ENCODE data around the gene HOXB1.
A peak's percentile ranks its signal among the peaks of the same experiment; 100 is the strongest.
"Not testable (repeated sequence)": the region's sequence is repeated elsewhere in the genome, so short reads cannot be mapped to it uniquely, and the experiment has no call there.

Gene HOXB1

DNA sequence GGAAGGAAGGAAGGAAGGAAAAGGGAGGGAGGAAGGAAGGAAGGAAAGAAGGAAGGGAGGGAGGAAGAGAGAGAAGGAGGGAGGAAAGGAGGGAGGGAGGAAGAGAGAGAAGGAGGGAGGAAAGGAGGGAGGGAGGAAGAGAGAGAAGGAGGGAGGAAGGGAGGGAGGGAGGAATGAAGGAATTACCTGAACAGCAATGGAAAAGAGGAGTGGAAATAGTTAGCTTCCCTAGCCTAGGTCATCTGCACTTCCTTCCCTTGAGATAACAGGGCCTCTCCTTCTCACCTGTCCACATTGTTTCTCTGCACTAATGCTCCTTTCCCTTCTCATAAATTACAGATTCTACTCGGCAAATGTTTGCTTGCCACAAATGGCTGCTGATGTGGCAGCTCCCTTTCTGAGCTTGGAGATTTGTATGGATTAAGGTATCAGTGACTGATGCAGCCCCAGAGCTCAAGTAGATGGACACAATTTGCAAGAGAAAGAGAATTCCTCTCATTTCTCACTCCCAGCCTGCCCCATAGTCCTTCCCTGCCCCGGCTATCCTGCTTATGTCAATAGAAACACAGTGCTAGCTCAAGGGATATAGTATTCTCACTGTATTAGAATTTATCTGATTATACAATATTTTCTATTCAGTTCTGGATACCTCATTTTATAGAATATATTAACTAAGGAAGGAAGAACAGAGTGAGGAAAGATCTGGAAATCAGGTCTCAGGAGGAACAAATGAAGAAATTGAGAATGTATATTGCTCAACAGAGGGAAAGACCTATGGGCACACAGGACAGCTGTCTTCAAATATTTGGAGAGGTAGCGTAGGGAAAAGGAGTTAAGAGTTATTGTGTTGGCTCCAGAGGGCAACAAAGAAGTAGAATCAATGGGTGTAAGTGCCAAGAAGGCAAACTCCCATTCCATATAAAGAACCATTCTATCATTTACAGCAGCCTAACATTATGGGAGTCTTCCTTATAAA, 14.6 kb downstream of the HOXB1 start:
- no peak for DNase-seq

DNA sequence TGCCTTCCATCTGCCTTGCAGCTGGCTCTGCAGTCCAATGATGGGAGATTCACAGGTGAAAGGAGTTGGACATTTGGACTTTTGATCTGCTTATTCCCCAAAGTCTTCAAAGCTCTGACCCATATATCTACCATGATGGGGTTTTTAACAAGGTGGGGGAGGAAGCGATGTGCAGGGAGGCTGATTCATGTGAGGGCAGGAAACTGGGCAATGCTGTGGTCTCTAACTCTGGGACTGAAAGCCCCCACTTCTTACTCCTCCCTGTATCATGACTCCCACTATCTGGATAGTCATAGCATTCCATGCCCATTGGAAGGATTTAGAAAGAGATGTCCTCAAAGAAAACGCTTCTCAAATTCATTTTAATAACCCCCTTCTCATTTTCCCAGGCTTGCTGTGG, 16.3 kb downstream of the HOXB1 start:
- DNase-seq, result no peak

DNA sequence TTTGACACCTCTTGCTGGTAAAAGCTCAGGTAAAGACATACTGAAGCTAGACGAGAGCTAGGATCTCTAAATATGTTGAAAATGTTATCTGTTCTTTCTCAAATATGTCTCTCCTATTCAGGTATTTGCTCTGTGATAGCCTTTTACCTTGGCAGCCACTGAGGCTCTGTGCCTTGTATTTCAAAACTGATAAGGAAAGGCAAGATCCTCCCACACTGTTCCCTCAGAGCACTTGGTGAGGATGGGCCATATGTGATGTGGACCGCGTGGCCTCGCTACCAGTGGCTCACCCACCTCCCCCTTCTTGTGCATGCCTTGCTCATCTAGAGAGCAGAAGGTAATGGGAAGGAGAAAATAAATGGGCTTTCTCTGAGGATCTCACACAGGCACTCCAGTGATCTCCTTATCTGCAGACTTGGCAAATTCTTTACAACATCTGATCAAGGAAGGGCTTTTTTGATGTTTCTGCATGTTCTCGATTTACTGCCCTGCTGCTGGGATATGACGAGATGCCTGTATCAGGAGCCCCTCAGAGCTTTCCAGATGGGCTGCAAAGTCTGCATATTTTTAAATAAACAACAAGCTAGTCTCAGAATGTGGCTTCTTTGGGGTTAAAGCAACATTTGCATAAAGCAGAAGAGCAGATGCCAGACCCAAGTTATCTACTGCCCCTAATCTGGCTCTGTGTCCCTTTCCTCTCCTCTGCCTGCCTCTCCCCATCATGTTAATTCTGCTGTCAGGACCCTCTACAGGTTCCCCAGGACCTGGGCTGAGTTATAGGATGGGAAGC, 16.9 kb downstream of the HOXB1 start:
- no peak for DNase-seq

DNA sequence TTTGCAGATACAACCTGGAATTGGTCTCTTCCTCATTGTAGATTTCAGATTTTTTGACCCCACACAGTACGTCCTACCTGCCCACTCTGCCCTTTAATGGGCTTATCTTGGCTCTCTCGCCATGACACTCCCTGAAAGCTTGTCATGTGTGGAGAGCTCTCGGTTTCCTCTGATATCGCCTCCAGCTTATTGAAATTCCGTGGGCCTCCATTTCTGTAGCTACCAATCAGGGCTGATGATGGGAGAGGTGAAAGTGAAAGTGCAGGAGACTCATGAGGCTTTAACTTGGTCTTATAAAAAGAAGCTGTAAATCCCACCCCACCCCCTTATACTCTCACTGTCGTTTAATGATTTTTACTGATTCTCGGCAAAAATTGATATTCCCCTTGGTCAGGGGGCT, 17.7 kb downstream of the HOXB1 start:
- no peak for DNase-seq

DNA sequence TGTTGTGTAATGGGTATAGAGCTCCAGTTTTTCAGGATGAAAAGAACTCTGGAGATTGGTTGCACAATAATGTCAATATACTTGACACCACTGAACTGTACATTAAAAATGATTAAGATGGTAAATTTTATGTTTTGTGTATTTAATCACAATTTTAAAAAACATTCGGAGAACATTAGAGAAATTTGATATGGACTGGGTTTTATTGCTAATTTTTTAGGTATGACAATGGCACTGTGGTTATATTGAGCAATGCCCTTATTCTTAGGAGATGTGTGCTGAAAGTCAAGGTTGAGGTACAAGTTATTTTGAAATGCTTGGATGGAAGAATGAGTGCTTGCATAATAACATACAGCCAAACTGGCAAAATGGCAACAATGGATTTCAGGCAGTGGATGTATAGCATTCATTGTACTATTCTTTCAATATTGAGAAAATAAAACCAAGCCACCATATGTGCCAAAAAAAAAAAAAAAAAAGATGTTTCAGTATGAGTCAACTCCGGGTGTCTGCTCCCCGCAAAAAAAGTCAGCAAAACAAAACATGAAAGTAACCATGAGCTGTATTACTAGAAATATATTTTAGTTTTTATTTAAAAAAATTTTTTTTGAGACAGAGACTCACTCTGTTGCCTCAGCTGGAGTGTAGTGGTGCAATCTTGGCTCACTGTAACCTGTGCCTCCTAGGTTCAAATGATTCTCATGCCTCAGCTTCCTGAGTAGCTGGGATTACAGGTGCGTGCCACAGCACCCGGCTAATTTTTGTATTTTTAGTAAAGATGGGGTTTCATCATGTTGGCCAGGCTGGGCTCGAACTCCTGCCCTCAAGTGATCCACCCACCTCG, 19.8 kb downstream of the HOXB1 start:
- no peak for DNase-seq

DNA sequence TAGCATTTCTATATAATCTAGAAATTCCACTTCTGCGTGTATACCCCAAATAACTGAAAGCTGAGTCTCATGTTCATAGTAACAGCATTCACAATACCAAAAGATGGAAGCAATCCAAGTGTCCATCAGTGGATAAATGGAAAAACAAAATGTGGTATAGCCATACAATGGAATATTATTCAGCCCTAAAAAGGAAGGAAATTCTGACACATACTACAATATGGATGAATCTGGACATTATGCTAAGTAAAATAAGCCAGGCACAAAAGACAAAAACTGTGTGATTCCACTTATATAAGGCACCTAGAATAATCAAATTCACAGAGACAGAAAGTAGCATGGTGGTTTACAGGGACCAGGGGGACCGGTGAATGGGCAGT, 20.4 kb downstream of the HOXB1 start:
- DNase-seq, result no peak

DNA sequence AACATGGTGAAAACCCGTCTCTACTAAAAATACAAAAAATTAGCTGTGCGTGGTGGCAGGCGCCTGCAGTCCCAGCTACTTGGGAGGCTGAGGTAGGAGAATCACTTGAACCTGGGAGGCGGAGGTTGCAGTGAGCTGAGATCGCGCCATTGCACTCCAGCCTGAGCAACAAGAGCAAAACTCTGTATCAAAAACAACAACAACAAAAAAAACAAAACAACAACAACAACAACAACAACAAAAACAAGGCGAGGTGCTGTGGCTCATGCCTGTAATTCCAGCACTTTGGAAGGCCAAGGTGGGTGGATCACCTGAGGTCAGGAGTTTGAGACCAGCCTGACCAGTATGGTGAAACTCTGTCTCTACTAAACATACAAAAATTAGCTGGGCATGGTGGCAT, 21.1 kb downstream of the HOXB1 start:
- not testable (repeated sequence) for DNase-seq

DNA sequence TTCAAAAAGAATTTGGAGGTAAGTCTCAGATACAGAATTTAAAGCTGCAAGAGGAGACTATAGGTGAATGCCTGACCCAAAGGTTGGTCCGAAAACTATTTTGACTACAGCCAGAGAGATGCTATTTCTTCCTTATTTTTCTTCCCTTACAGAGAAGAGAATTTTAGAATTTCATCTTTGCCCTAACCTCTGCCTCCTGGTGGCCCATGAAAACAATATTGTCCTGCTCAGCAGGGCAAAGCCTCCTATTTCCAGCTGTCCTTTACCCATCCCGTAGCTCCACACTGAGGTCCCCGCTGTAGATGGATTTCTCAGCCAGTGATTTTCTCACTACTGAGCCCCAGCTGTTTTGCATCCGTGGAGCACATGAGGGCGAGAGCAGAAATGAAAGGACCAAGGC, 24.6 kb downstream of the HOXB1 start:
- DNase-seq, result no peak

DNA sequence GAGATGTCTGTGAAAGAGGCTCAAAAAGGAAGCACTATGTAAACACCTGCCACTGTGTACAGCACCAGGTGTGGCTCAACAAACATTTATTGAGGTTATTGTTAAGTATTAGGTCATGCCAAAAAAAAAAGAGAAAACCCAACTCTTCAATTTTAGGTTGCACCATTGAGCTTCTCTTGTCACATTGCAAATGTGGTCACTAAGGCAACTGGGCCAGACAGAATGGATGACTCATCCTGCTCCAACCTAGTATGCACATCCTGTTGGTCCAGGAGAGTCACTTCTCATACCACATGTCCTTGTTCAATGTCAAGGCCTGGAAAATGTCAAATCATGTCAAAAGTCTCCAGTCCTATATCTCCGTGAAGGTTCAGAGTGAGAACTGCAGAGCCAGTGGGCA, 25.0 kb downstream of the HOXB1 start:
- DNase-seq, result peak; percentile 38

DNA sequence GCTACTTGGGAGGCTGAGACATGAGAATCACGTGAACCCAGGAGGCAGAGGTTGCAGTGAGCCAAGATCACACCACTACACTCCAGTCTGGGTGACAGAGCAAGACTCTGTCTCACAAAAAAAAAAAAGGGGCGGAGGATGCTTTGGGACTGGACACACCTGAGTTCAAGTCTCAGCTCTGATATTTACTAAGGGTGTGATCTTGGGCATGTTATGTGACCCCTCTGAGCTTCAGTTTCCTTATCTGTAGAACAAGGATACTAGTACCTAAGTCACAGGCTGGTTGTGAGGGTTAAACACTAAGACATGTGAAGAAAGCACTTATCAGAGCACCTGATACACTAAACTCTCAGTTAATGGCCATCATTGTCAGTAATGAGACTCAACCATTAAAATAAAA, 25.9 kb downstream of the HOXB1 start:
- DNase-seq, result no peak

DNA sequence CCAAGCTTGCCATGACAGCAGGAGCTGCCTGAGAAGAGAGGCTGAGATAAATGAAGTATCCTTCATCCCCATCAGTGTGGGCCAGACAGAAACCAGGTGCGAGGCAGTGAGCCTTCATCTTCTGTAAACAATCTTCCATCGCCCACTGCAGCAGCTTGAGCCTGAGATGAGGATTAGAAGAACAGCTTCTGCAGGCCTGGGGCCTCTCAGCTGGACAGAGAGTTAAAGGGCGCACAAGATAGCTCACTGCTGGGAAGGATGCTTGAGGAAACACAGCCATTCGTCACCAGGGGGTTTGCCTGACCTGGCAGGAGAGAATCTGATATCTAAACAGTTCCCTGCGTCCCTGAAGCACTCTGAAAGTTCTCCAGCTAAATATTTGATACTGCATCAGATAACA, 27.1 kb downstream of the HOXB1 start:
- DNase-seq, result no peak

DNA sequence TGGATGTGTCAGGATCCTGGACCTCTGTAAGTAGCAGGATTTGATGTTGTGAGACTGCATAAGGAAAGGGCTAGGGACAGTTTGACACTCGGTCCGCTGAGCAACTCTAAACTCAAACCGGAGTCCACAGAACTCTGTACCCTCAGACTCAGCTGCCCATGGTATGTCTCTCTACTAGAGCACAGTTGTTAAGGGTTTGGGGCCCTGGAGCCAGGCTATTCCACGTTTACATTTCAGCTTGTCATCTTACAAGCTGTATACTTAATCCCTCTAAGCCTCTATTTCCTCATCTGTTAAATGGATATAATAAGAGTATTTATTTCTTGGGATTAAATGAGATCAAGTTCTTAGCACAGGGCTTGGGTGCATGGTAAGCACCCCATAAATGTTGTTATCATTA, 27.9 kb downstream of the HOXB1 start:
- DNase-seq, result no peak

DNA sequence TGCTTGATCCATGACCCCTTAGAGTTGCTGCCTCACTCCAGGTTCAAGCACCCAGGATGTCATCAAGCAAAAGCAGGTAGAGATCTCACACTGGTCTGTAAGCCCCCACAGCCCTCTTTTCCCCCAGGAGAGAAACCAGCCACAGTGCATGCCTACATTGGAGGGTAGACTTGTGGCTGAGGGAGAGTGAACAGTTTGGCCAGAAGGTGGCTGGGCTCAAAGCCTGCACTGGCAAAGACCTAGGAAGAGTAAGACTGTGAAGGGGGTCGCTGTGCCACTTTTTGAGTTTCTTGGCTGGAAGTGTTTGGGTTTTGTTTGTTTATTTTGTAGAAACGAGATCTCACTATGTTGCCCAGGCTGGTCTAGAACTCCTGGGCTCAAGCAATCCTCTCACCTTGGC, 28.5 kb downstream of the HOXB1 start:
- DNase-seq, result no peak

DNA sequence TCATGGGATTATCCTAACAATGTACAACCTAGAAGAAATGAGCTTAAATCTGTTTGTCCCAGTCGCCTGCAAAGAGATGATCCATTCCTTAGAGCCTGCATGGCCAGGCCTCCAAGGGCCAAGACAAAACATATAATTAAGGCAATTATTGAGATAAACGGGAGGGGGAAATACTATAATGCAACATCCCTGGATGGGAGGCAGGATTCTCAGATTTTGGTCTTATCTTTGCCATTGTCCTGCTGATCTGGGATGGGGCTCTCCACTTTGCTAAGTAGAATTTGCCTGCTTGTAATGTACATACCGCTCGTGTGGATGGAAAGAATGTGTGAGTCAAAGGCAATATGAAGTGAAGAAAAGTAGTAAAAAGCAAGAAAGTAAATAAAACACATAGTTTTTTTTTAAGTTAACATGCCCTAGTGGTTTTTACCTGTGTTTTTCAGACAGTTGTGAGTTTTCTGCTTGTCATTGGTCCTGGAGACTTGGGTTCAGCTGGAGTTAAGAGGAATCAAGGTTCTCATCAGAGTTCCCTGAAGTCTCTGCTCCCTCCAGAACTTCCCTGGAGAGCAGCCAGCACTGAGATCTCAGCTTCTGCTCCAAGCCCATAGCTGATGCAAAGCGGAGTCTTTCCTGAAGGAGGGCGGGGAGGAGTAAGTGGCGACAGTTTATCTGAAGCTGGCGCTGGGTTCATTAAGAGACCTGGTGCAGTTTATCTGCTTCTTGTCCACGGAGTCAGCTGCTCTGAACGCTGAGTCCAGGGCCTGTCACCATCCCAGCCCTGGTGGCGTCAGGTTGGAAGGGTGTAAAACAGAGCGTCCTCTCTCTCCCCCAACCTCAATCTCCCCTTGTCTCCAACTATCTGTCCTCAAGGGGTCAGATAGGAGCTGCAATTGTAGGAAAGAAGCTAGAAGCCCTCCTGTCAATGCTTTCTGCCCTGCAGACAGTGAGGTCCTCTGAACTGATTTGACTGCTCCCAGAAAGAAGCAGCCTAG, 30.1 kb downstream of the HOXB1 start:
- DNase-seq, result no peak

DNA sequence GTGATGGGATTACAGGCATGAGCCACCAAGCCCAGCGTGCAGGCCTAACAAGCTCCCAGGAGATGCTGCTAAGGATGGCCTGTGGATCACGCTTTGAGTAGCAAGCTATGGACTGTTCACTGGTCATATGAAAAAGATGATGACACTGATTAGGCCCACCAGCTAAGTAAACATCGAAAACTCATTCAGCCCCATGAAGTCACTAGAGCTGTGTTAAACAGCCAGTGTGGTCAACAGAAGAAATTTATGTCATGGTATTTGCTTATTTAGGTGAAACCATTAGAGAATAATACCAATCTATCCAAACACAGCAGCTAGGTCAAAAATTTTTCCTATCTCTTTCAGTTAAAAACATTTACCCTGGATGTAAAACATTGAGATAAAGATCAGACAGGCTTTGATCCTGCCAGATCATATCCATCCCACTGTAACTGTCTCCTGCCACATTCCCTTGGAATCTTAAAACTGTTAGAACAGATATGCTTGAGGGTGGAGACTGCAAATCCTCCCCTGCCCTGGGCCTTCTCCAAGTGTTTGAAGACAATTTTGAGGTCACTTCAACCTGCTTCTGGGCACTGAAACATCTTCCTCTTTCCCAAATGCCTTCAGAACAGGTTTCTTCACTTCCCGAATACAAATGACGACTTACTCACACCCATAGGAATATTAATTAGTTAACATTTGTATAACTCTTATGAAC, 30.9 kb downstream of the HOXB1 start:
- no peak for DNase-seq

DNA sequence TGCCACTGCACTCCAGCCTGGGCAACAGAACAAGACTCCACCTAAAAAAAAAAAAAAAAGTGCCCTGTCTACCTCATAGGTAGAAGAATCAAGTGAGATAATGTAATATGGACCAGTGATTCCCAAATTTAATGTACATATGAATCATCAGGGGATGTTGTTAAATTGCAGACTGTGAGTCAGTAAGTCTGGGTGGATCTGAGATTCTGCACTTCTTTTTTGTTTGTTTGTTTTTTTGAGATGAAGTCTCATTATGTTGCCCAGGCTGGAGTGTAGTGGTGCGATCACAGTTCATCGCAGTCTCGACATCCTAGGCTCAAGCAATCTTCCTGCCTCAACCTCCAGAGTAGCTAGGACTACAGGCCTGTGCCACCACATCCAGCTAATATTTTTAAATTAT, 31.6 kb downstream of the HOXB1 start:
- DNase-seq, result no peak

DNA sequence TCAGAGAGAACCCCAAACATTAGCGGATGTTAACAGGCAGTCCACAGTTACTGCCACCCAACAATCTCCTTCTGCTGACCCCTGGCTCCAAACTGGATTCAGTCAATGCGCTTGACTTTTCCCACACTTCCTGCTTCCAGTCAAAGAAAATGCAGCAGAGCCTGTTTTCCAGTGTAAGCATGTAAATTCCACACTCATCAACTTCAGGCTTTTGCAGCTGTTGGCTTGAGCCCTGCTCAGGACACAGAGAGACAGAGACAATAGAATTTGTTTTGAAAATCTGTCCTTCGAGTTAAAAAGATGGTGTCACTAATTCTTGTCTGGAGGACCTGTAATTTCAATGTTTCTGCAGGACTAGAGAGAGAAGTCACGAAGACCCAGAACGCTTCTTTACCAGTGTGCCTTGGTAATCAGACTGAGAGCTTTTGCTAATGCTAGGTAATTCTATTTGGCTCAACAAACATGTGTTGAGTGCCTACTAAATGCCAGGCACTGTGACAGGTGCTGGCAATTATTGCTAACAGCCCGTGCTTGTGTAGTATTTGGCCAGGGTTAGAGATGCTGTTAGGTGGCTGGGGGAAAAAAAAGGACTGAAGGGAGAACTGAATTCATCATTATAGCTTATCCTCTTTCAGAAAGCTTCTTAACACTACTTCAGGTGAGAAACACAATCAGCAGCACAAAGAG, 32.5 kb downstream of the HOXB1 start:
- DNase-seq, result no peak

DNA sequence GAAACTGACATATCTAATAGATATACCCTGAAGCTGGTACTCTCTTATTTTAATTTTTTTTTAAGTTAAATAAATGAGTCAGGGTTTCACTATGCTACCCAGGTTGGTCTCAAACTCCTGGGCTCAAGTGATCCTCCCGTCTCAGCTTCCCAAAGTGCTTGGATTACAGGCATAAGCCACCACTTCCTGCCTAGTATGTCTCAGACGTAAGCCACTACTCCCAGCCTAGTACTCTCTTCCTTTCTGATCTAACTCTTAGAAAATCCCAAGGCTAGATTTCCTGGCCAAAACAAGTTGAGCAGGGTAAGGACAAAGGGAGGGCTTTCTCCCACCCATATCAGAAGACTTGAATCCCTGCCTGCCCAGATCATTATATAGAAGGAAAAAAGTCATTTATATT, 33.7 kb downstream of the HOXB1 start:
- DNase-seq, result no peak

DNA sequence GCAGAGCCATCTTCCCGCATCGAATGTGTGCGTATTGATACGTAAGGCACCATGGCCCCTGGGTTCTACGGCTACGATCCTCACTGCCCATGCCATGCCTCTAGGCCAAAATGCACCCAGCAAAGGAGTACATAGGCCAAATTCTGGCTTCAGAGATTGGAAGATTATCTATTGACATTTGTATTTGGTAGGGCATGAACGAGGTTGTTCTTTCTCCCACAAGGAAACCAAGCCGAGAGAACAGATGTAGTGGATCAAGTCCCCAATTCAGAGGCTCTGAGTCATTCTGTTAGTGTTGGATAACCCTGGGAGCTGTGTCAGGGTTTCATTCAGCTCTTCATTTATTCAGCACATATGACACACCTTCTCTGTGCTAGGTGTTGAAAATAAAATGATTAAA, 36.5 kb downstream of the HOXB1 start:
- DNase-seq, result no peak

DNA sequence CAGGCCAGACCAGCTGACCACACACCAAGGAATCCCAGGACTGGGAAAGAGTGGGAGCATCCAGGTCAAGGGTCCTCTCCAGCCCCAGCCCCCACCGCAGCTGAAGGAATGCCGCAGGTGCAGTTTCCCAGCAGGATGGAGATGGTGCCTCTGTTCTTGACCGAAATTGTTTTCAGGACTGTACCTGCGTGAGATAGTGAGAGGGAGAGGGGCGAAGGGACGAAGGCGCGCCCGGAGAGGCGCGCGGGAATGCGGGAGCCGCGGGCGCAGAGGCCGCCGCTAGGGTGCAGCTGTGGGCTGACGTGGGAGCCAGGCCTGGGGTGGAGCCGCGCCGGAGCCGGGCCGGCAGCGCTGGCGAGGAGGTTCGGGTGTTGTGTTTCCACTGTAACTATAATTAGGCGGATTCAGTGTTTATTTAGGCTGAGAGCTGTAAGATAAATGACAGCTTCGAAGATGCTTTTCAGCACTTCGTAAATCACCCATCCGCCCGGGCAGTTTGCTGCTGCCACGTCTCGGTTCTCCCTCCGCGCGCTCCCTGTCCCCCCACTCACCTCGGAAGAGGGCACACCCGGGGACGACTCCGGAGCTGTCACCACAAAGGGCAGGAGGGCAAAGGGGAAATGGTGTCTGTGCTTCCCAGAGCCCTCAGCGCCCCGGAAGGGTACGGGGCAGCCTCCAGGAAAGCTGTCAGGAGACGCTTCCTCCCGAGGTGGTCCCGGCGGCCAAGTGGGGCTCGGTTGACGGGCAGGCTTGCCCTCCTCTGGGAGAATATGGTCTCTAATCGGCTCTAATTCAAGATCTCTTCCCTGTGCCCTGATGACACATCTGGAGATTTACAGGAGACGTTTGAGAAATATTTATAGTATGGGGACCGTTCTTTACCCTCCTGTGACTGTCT, 38.2 kb downstream of the HOXB1 start:
- peak; percentile 79 for DNase-seq
